Measurements from ENCODE around the gene KCNQ1.
"Not testable (repeated sequence)": the region's sequence is repeated elsewhere in the genome, so short reads cannot be mapped to it uniquely, and the experiment has no call there.

Gene KCNQ1

DNA sequence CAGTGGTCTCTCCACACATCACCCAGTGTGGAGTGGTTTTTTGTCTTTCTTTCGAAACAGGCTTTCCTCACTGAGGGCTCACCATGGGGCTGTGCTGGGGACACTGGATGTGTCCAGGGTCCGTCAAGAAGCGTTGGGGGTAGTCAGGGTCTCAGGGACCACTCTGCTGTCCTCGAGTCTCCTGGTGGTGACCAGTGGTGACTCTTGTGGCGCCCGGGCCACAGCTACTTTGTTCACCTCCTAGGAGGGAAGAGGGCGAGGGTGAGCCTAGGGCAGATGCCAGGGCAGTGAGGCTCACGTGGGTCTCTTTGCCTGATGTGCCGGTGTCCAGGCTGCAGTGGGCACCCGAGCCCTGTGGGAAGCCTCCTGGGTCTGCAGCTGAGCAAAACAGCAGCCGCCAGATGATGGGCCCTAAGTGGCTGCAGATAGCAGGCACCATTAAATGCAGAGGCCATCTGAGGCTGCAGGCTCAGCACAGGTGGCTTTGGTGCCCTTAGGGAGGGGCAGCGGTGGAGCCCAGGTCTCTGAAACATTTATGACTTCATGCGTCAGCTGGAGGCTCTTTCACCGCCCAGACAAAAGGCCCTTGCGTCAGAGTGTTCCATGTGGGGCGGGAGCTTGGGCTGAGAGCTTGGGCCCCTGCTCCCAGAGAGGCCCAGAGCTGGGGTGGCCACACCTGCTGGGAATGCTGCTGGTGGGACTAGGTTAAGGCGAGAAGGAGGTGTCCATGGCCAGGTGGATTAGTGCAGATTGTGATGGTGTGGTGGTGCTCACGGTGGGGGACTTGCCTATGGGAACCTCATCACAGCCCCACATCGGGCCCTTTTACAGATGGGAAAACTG, 29.5 kb downstream of the KCNQ1 start:
- DNase-seq (ENCODE audit: low read depth in 2 of 2) = no peak

- DNase-seq (ENCODE audit: low read depth in 2 of 2) = no peak
Measured at GRCh38 chr11:2475136-2475918, 30.5 kb downstream of the KCNQ1 start.

DNA sequence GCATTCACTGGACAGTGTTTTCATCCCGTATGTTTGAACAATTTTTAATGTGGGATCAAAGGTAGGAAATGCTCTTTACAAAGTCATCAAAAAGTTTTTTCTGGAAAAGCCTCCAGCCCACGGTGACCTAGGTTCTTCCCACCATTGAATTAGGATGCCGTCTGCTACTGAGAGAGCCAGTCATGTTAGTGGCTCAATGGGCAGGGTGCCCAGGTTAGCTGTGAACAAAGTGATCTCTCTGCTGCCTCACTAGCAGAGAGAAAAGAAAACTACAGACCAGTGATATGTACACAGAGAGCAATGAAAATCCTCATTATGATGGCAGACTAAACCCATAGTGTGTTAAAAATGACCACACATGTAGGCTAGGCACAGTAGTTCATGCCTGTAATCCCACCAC, 32.4 kb downstream of the KCNQ1 start:
- no peak for DNase-seq (ENCODE audit: low read depth in 2 of 2)

DNA sequence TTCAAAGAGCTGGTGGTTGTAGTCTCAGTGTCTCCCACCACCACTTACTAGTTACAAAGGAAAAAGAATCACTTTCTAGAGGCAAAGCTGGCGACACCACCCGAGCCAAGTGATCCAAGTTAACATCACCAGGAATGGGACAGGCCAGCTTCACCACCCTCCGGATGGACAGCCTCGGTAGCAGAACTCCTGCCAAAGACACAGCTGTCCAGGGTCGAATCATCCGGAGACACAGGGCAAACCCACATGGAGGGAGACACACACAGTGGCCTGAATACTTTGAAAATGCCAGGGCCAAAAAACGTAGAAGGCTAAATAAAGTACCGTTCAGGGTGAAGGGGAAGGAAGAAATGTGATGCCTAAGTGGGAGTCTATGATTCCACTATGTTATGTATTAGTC, 33.1 kb downstream of the KCNQ1 start:
- no peak for DNase-seq (ENCODE audit: low read depth in 2 of 2)

- not testable (repeated sequence) for DNase-seq (ENCODE audit: low read depth in 2 of 2)
Measured at GRCh38 chr11:2480067-2480873, 35.5 kb downstream of the KCNQ1 start.

GRCh38 chr11:2480874-2481220, 36.0 kb downstream of the KCNQ1 start:
- no peak for DNase-seq (ENCODE audit: low read depth in 2 of 2)

DNA sequence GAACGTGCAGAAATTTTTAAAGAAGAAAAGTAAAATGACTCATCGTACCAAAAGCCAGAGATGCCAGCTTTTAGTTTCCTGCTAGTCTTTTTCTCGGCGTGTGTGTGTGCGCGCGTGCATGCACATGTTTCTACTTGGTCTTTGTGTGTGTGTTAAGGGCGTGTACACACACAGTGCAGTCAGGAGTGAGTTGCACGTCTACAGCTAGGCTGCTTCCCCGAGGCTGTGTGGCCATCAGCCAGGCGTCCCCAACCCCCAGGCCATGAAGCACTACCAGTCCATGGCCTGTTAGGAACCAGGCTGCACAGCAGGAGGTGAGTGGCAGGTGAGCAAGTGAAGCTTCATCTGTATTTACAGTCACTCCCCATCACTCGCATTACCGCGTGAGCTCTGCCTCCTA, 36.4 kb downstream of the KCNQ1 start:
- no peak for DNase-seq (ENCODE audit: low read depth in 2 of 2)

DNA sequence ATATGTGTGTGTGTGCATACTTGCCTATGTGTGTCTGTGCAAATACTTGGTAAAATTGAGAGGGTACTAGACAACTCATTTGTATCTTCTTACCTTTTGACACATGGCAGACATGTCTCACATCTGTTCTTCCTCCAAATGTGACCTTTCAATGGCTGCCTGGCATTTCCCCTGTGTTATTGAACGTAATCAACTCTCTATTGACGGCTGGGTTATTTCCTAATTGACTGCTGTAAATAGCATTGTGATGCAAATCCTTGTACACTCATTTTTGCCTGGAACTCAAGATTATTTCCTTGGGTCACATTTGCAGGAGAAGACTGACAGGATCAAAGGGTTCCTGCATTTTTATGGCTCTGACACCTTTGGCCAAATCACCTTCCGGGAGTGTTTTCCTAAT, 37.4 kb downstream of the KCNQ1 start:
- no peak for DNase-seq (ENCODE audit: low read depth in 2 of 2)

GRCh38 chr11:2482745-2483144, 37.9 kb downstream of the KCNQ1 start:
- no peak for DNase-seq (ENCODE audit: low read depth in 2 of 2)

DNA sequence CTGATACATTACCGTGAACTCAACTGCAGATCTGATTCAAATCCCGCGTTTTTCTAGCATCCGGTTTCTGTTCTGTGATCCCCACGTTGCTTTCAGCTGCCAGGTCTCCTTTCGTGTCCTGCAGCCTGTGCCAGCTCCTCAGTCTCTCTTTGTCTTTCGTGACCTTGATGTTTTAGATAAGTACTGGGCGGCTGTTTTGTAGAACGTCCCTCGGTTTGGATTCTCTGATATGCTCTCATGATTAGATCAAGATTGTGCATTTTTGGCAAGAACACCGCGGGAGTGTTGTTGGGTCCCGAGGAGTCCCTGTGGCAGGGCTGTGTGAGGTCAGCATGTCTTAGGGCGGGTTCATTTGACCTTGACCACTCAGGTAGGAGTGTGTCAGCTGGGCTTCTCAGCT, 38.6 kb downstream of the KCNQ1 start:
- no peak for DNase-seq (ENCODE audit: low read depth in 2 of 2)

DNA sequence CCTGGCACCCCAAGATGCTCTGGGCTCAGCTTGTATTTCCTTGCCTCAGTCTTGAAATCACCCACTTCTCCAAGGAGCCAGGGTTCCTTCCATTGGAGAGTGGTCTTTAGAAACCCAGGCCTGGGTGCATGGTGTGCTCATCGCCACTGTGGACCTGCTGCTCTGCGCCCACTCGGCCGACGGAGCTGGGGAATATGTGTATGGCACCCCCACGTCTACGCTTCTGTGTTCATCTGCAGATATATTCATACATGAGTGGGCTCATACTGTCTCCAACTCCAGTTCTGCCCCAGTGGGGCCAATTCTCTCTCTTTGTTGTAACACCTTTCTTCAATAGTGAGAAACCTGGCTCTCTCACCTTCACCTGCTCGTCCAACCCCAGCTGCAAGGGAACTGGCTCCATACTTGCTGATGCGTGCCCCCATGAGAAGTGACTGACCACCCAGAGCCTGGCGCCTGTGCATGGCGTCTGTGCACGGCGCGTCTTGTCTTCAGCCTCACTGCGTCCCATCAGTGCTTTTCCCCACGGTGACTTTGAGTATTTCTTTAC, 39.8 kb downstream of the KCNQ1 start:
- no peak for DNase-seq (ENCODE audit: low read depth in 2 of 2)

- no peak for DNase-seq (ENCODE audit: low read depth in 2 of 2)
Measured at GRCh38 chr11:2488004-2488403, 43.2 kb downstream of the KCNQ1 start.

- no peak for DNase-seq (ENCODE audit: low read depth in 2 of 2)
Measured at GRCh38 chr11:2489083-2489482, 44.3 kb downstream of the KCNQ1 start.

GRCh38 chr11:2497951-2498350, 53.1 kb downstream of the KCNQ1 start:
- not testable (repeated sequence) for DNase-seq (ENCODE audit: low read depth in 2 of 2)

DNA sequence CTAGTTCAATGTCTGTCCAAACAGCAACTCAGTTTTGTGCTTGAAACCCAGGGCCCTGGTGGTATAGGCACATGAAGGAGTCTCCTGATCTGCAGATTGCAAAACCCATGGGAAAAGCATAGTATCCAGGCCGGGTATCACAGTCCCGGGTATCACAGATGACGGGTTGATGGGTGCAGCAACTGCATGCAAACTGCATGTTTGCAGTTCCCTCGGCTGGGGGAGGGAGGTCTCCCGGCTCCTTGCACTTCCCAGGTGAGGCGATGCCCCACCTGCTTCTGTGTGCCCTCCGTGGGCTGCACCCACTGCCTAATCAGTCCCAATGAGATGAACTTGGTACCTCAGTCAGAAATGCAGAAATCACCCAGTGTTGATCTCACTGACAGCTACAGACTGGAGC, 53.9 kb downstream of the KCNQ1 start:
- no peak for DNase-seq (ENCODE audit: low read depth in 2 of 2)

- DNase-seq (ENCODE audit: low read depth in 2 of 2) = no peak
Measured at GRCh38 chr11:2507212-2507901, 62.5 kb downstream of the KCNQ1 start.

- DNase-seq (ENCODE audit: low read depth in 2 of 2) = no peak
Measured at GRCh38 chr11:2507945-2508749, 63.3 kb downstream of the KCNQ1 start.

- no peak for DNase-seq (ENCODE audit: low read depth in 2 of 2)
Measured at GRCh38 chr11:2508793-2509192, 64.0 kb downstream of the KCNQ1 start.

- no peak for DNase-seq (ENCODE audit: low read depth in 2 of 2)
Measured at GRCh38 chr11:2509481-2510001, 64.7 kb downstream of the KCNQ1 start.

- DNase-seq (ENCODE audit: low read depth in 2 of 2) = no peak
Measured at GRCh38 chr11:2510626-2511402, 66.0 kb downstream of the KCNQ1 start.

Data from stimulated activated CD4-positive, alpha-beta T cell treated with anti-CD3 and anti-CD28 coated beads, Interleukin-4, amount 100 ng/mL, for 48 hours (primary cell).